Activated T-cell treated with anti-CD3 and anti-CD28 coated beads, Interleukin-2, amount 50 U/mL, for 4 hours (primary cell): ENCODE data around the gene GMPR. TPM values are rescaled to one million over a fixed set of nuclear protein-coding genes. Genes with fewer than 3 reads are reported as not detected.

ENCODE experiments used
- ATAC-seq, 2 donors: fragments of 200-7000 bp; cut with Tn5 transposase; one replicate each; pipeline ENCODE4 v1.10.0; 2021
- DNase-seq: peaks from one replicate; pipeline ENCODE4 v3.0.0-alpha.2; 2020
- H3K27me3 Mint-ChIP-seq: one replicate; pipeline ENCODE4 v1.8.0; 2021; ENCODE audit warnings: low read depth, mixed read lengths
- H3K36me3 Mint-ChIP-seq: one replicate; pipeline ENCODE4 v1.8.0; 2022; ENCODE audit warnings: mixed read lengths; ENCODE audit not compliant: insufficient read depth
- H3K4me1 Mint-ChIP-seq: one replicate; pipeline ENCODE4 v1.8.0; 2021; ENCODE audit warnings: low read depth, mixed read lengths
- H3K4me3 Mint-ChIP-seq: one replicate; pipeline ENCODE4 v1.8.0; 2021; ENCODE audit warnings: mild to moderate bottlenecking, moderate library complexity, mixed read lengths
- H3K9me3 Mint-ChIP-seq: one replicate; pipeline ENCODE4 v1.8.0; 2021; ENCODE audit warnings: mixed read lengths
- total RNA-seq, 3 donors: library from RNA; stranded (reverse); gene quantifications; one replicate each; pipeline ENCODE4 v1.2.1, GENCODE V29; 2021

GMPR gene
- total RNA-seq, 3 donors from 2014 or later = 0.38 to 1.2 (median 0.58) TPM

GRCh38 chr6:16302721-16303552 lies 64.5 kb downstream of the GMPR start:
- Mint-ChIP-seq H3K27me3 (no peaks in the 10 kb centered on the region), H3K4me1 (no peaks in the 10 kb centered on the region), H3K9me3 (no peaks in the 10 kb centered on the region), H3K36me3 (peaks cover 31% of the 10 kb centered on the region), H3K4me3 (no peak overlapping the region)
- DNase-seq (no peak), ATAC-seq (no peak)

- DNase-seq = no peak
- no peaks in the 10 kb centered on the region for H3K27me3 Mint-ChIP-seq
- H3K36me3 Mint-ChIP-seq = peaks cover 31% of the 10 kb centered on the region
- no peaks in the 10 kb centered on the region for H3K4me1 Mint-ChIP-seq
- no peak overlapping the region for H3K4me3 Mint-ChIP-seq
- H3K9me3 Mint-ChIP-seq = no peaks in the 10 kb centered on the region
- no peak for ATAC-seq
These were observed 66.9 kb downstream of the GMPR start for GRCh38 chr6:16305246-16305725.

- Mint-ChIP-seq H3K4me1 (no peaks in the 10 kb centered on the region), H3K36me3 (peaks cover 31% of the 10 kb centered on the region), H3K4me3 (no peak overlapping the region), H3K9me3 (no peaks in the 10 kb centered on the region), H3K27me3 (no peaks in the 10 kb centered on the region)
- ATAC-seq (no peak), DNase-seq (no peak)
These were observed 67.4 kb downstream of the GMPR start for GRCh38 chr6:16305788-16306187.

GRCh38 chr6:16306334-16306733 lies 67.9 kb downstream of the GMPR start:
- ATAC-seq (no peak), DNase-seq (no peak)
- H3K4me3 Mint-ChIP-seq = no peak overlapping the region
- no peaks in the 10 kb centered on the region for H3K4me1 Mint-ChIP-seq
- H3K9me3 Mint-ChIP-seq = no peaks in the 10 kb centered on the region
- peaks cover 31% of the 10 kb centered on the region for H3K36me3 Mint-ChIP-seq
- no peaks in the 10 kb centered on the region for H3K27me3 Mint-ChIP-seq

GRCh38 chr6:16311763-16312162 lies 73.4 kb downstream of the GMPR start:
- ATAC-seq (no peak), DNase-seq (no peak)
- Mint-ChIP-seq H3K36me3 (peaks cover 10% of the 10 kb centered on the region), H3K4me1 (peaks cover 3% of the 10 kb centered on the region), H3K4me3 (no peak overlapping the region), H3K27me3 (no peaks in the 10 kb centered on the region), H3K9me3 (no peaks in the 10 kb centered on the region)

GRCh38 chr6:16313732-16314131 lies 75.3 kb downstream of the GMPR start:
- peaks cover 23% of the 10 kb centered on the region for H3K4me1 Mint-ChIP-seq
- DNase-seq (no peak), ATAC-seq (no peak)
- peaks cover 5% of the 10 kb centered on the region for H3K36me3 Mint-ChIP-seq
- H3K4me3 Mint-ChIP-seq = no peak overlapping the region
- no peaks in the 10 kb centered on the region for H3K27me3 Mint-ChIP-seq
- no peaks in the 10 kb centered on the region for H3K9me3 Mint-ChIP-seq

GRCh38 chr6:16314296-16314695 lies 75.9 kb downstream of the GMPR start:
- H3K36me3 Mint-ChIP-seq = peaks cover 4% of the 10 kb centered on the region
- H3K9me3 Mint-ChIP-seq = no peaks in the 10 kb centered on the region
- ATAC-seq = no peak
- H3K4me3 Mint-ChIP-seq = no peak overlapping the region
- DNase-seq = no peak
- no peaks in the 10 kb centered on the region for H3K27me3 Mint-ChIP-seq
- H3K4me1 Mint-ChIP-seq = peaks cover 28% of the 10 kb centered on the region

GRCh38 chr6:16316741-16317251 lies 78.4 kb downstream of the GMPR start:
- peaks cover 2% of the 10 kb centered on the region for H3K36me3 Mint-ChIP-seq
- no peaks in the 10 kb centered on the region for H3K27me3 Mint-ChIP-seq
- H3K4me3 Mint-ChIP-seq = no peak overlapping the region
- DNase-seq (no peak), ATAC-seq (peak in 1 of 2 donors; percentile 10)
- H3K4me1 Mint-ChIP-seq = peaks cover 53% of the 10 kb centered on the region
- H3K9me3 Mint-ChIP-seq = no peaks in the 10 kb centered on the region

- Mint-ChIP-seq H3K27me3 (no peaks in the 10 kb centered on the region), H3K9me3 (no peaks in the 10 kb centered on the region), H3K4me1 (peaks cover 69% of the 10 kb centered on the region), H3K4me3 (peak overlapping the region; percentile 74), H3K36me3 (peaks cover 8% of the 10 kb centered on the region)
- peak; percentile 32 to 36 for ATAC-seq
- DNase-seq = peak; percentile 22
These were observed 80.2 kb downstream of the GMPR start for GRCh38 chr6:16318538-16318937.

- Mint-ChIP-seq H3K9me3 (no peaks in the 10 kb centered on the region), H3K27me3 (no peaks in the 10 kb centered on the region), H3K4me3 (peak overlapping the region; percentile 74), H3K4me1 (peaks cover 74% of the 10 kb centered on the region), H3K36me3 (peaks cover 8% of the 10 kb centered on the region)
- DNase-seq (no peak), ATAC-seq (no peak)
These were observed 80.8 kb downstream of the GMPR start for GRCh38 chr6:16318953-16319720.

- Mint-ChIP-seq H3K27me3 (no peaks in the 10 kb centered on the region), H3K36me3 (peaks cover 8% of the 10 kb centered on the region), H3K9me3 (no peaks in the 10 kb centered on the region), H3K4me1 (peaks cover 81% of the 10 kb centered on the region), H3K4me3 (peak overlapping the region; percentile 74)
- DNase-seq (peak; percentile 58), ATAC-seq (peak; percentile 64 to 69)
These were observed 81.6 kb downstream of the GMPR start for GRCh38 chr6:16319813-16320532.

GRCh38 chr6:16320533-16321340 lies 82.3 kb downstream of the GMPR start:
- H3K36me3 Mint-ChIP-seq = peaks cover 10% of the 10 kb centered on the region
- DNase-seq = no peak
- peaks cover 88% of the 10 kb centered on the region for H3K4me1 Mint-ChIP-seq
- no peak for ATAC-seq
- no peaks in the 10 kb centered on the region for H3K27me3 Mint-ChIP-seq
- H3K9me3 Mint-ChIP-seq = no peaks in the 10 kb centered on the region
- H3K4me3 Mint-ChIP-seq = peak overlapping the region; percentile 74

GRCh38 chr6:16321341-16321710 lies 82.9 kb downstream of the GMPR start:
- Mint-ChIP-seq H3K9me3 (no peaks in the 10 kb centered on the region), H3K4me1 (peaks cover 91% of the 10 kb centered on the region), H3K36me3 (peaks cover 15% of the 10 kb centered on the region), H3K27me3 (no peaks in the 10 kb centered on the region), H3K4me3 (no peak overlapping the region)
- DNase-seq = no peak
- ATAC-seq = no peak
